T-helper 9 cell (primary cell): ENCODE data around the gene PRKCD.

Experiments
- DNase-seq: peaks from one replicate; pipeline ENCODE4 v3.0.0-alpha.2; 2020

PRKCD gene

DNA sequence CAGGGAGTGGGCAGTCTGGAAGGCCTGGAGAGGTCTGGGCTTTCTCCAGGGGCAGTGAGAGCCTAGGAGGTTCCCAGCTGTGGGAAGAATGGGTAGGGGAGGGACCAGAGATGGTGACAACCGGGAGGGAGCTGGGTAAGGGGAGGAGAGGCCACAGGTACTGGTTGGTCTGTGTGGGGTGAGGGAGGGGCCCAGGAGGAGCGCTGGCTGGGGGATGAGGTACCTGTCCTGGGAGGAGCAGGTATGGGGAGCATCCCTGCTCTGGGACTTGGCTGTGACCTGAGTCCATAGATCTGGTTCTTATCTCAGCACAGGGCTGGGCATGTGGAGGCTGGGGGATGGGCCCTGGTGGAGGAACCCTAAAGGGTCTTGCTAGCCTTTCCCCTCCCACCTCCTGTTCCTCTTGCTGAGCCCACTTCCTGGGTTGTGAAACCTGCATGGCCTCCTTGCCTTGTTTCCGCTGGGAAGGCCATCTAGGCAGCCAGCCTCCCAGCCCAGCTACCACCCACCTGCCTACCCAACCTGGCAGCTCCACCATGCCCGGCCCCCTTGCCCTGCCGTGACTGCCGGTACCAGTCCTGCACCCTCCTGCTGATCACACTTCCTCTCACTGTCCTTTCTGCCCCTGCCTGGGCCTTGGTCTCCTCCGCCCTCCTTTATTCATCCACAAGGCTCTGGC lies 11.0 kb downstream of the PRKCD start:
- no peak for DNase-seq

DNA sequence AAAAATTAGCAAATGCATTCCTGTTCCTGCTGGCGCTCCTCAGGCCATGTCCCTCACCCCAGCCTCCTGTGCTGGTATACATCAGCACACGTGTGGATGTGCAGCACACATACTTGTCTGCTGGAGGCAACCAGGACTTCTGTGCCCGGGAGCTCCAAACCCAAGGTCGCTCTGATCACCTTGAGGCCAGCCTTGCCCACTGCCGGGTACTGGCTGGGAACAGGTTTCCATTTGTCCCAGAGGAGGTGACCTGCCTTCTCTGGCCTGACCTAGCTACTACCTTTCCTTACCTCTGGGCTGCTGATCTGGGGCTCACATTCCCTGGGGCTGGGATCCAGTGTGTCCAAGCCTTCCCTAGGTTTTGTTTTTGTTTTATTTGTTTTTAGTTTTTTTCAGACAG lies 12.1 kb downstream of the PRKCD start:
- DNase-seq, result no peak

DNA sequence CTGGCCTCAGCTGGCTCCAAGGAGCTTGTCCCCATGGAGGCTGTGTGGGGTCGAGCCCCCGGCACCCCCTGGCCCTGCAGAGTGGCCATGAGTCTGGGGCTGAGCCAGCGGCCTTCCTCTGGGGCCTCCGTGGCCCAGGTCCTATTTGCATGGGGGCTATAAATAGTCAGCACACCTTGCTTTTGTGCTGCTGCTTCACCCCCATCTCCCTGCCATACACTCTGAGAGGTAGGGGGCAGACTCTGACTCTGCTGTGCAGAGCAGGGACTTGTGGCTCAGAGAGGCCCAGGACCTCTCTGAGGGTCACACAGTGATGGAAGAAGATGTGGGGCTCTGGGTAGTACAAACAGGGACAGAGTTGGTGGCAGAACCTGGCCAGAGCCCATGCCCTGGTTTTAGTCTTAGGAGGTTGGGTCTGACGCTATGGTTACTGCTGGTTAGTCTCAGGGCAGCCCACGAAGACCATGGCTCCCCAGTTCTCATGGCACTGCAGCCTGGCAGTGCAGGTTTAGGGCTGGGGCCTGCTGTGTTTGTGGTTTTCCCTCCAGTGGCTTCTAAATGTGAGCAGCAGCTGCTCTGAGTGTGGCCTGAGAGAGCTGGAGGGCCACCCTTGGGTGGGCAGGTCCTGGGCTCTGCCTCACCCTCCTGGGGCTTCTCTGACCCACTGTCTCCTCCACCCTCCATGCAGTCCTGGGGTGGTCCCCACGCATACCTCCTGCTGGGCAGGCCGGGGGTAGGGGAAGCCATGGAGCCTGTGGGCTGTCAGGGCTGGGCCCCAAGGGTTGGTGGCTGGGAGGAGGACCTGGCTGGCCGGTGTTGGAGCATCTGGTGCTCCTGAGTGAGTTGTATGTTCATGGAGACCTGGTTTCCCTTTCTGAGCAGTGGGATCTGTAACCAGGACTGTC lies 13.6 kb downstream of the PRKCD start:
- no peak for DNase-seq

DNA sequence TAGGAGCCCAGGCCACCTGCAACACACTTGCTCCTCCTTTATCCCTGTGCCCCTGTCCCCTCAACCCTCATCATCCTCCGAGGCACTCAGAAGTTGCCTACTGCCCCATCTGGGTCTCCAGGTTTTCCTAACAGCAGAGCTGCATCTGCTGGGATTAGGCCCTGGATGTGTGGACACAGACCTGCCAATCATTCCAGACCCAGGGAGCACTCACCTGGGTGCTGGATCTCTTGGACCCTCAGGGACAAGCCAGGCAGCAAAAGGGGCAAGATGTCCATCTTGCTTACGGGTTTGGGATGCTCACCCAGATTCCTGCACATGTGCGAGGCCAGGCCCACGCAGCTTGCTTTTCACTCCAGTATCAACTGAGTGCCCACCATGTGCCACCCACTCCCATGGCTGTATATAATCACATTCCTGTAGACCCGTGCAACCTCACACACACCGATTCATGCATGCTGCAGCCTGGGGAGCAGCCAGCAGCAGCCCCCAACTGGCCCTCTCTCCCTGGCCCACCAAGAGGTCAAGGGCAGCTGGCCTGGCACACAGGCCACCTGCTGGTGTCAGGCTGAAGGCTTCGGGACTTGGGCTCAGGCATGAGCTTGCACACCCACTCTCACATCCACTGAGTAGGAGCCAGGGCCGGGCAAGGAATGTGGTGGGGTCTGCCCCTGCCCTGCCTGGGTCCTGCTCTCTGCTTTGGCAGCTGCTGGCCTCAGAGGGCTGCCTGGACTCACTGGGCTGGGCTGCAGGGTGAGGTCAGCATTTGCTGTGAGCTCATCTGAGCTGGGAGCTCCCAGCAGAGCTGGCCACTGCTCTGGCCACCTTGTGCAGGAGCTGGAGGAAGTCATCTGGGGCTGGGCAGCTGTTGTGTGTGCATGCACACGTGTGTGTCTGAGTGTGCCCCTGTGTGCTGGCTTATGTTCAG lies 14.9 kb downstream of the PRKCD start:
- DNase-seq, result no peak

DNA sequence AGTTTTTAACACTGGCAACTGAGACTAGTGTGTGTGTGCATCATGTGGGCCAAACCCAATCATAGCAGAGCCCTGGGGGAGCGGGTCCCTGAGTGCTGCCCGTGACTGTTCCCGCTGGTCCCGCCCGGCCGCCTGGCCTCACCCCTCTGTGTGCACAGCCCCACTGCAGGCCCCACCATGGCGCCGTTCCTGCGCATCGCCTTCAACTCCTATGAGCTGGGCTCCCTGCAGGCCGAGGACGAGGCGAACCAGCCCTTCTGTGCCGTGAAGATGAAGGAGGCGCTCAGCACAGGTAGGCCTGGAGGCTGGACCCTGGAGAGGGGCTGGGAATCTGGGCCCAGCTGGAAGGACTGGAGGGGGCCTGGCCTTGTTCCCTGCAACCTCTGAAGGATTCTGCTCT lies 17.2 kb downstream of the PRKCD start:
- no peak for DNase-seq

DNA sequence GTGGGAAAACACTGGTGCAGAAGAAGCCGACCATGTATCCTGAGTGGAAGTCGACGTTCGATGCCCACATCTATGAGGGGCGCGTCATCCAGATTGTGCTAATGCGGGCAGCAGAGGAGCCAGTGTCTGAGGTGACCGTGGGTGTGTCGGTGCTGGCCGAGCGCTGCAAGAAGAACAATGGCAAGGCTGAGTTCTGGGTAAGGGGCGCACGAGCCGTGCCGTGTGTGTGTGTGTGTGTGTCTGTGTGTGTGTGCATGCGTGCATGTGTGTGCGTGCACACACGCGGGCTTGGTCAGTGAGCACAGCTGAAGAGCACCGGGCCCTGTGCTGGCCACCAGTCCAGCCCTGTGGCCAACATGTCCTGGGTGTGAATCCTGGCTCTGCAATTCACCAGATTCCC lies 18.6 kb downstream of the PRKCD start:
- DNase-seq, result no peak

DNA sequence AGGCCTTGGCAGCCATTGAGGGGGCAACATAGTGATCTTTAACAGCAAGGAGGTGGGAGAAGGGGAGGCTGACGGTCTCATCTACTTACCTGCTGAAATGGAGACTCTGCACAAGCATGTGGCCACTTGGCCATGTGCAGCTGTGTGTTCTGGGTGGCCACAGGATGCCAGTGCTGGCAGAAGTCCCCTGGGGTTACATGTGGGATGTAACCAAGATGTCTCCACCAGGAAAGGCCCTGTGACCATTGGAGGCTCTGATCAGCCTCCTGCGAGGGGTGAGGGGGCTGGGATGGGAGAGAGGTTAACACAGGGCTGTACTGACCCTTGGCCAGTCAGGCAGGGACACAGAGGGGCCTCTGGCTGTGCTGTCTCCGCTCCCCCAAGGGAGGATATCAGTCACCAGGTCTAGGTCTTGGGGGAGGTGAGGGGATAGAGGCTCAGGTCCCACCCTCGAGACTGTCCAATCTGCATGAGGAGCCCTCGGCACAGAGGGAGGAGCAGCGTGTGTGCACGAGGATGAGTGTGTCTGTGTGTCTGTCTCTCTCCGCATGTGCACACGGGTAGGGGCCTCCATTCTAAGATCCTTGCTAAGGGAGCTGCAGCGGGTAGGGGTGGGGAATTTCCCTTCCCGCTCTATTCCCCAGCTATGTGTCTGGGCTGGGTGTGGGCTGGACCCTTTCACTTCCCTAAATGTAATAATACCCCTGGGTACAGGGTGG lies 19.5 kb downstream of the PRKCD start:
- no peak for DNase-seq

DNA sequence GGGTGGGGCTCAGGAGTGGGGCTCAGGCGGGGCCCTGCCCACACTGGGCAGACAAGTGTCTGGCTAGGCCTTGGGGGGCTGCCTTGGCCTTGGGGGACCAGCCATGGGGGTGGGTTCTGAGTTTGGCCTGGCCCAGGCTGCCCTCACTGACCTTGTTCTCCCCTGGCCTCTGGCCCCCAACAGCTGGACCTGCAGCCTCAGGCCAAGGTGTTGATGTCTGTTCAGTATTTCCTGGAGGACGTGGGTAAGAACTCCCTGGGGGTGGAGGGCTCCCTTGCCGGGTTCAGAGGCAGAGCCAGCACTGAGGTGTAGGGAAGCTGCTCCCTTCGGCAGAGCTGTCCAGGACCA lies 20.0 kb downstream of the PRKCD start:
- no peak for DNase-seq

DNA sequence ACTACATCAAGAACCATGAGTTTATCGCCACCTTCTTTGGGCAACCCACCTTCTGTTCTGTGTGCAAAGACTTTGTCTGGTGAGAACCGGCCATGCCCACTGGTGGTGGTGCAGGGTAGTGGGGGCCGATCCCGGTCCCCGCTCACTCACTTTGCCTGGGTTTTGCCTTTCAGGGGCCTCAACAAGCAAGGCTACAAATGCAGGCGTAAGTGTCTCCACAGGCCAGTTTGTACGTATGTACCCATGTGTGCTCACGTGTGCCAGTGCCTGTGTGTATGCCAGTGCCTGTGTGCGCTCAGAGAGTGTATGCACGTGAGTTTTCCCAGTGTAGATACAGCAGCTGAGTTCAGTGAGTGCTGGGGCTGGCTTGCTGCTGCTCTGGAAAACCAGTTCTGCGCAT lies 20.5 kb downstream of the PRKCD start:
- no peak for DNase-seq

DNA sequence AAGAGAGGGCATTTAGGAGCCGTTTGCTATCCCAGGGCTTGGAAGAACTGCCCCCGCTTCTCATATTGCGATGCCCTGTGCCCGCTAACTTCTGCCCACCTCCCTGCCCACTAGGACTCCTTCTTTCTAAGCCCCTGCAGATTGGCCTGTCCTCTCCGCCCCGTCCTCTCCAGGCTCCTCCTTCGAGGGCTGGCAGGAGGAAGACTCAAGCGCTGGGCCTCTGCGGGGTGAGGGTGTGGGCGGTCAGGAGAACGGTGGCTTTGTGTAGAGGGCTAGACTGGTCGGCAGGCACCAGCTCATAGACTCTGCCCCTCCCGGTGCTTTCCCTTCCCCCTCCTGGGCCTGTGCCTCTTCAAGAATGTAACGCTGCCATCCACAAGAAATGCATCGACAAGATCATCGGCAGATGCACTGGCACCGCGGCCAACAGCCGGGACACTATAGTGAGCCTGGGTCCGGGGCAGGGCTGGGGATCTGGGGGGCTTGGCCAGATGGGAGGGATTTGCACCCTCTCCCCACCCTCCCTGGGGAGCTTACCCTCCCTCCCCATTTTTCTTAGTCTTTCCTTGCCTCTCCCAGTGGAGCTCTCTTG lies 21.9 kb downstream of the PRKCD start:
- DNase-seq, result no peak

DNA sequence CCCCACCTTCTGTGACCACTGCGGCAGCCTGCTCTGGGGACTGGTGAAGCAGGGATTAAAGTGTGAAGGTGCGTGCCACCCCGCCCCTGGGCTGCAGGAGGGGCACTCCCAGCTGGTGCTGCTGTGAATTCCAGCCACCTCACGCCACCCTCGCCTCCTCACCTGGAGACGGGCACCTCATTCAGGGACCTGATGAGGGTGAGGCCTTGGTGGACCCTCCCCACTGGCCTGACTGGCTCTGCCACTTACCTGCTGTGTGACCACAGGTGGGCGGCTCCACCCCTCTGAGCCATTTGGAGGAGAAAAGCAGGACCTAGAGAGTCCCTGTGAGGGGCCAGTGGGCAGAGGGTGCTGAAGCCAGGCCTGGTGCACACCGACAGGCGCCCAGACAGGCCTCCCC lies 22.5 kb downstream of the PRKCD start:
- no peak for DNase-seq

DNA sequence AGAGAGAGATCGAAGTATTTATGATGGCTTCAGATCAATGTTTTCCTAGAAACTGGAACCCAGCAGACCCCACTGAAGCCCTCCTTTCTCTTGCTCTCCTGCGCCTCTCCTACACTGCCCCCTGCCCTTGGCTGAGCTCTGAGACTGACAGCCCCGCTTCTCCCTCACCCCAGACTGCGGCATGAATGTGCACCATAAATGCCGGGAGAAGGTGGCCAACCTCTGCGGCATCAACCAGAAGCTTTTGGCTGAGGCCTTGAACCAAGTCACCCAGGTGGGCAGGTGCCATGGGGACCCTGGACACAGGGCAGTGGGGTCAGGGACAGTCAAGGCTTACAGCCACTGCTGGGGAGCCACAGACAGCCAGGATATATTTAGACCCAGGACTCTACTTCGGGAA lies 23.7 kb downstream of the PRKCD start:
- no peak for DNase-seq

DNA sequence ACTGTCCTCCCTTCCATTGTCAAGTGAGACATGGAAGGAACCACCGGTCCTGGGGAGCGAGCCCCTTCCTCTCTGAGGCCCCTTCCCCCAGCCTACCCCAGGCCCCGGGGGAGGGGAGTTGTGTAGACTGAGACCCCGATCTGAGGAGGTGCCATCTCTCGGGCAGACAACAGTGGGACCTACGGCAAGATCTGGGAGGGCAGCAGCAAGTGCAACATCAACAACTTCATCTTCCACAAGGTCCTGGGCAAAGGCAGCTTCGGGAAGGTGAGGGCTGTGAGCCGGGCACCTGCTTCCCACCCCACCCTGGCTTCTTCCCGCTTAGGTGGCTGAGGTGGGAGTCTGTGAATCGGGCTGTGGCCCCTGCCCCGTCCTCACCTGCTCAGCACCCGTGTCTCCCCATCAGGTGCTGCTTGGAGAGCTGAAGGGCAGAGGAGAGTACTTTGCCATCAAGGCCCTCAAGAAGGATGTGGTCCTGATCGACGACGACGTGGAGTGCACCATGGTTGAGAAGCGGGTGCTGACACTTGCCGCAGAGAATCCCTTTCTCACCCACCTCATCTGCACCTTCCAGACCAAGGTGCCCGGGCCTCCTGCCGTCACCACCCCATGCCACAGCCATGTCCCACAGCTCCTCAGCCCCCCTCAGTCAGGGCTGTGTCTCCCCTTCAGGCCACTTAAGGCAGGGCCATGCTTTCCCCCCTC lies 24.9 kb downstream of the PRKCD start:
- DNase-seq, result no peak

DNA sequence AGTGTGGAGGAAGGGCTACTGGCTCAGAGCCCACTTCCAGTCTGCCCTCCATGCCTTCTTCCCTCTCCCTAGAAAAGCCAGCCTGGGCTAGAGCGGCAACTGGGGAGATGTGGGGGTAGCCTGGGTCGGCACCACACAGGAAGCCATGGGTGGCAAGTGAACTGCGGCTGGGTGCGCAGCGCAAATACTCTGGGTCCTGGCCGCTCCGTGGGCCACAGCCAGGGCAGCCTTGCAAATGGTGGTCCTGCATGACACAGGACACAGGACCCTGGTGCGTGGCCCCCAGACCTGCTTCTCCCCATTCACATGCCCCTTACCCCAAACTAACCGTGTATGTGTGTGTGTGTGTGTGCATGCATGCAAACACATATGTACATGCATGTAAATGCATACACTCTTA lies 25.7 kb downstream of the PRKCD start:
- no peak for DNase-seq

DNA sequence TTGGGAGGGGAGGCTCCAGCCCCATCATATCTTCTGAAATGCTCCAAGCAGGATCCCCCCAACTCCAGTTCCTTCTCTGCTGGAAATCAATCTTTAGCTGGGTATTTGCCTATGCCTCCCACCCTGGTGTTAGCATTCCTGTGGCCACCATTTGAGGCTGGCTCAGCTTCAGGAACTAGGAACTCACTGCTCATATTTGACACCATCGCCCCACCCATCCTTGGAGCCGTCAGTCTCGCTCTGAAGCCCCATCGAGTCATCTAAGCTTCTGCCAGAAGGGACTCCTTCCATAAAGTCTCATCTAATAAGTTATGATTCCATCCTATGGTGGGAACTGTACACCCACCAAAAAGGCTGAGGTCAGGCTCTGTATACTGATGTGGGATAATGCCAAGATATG lies 26.4 kb downstream of the PRKCD start:
- DNase-seq, result no peak

DNA sequence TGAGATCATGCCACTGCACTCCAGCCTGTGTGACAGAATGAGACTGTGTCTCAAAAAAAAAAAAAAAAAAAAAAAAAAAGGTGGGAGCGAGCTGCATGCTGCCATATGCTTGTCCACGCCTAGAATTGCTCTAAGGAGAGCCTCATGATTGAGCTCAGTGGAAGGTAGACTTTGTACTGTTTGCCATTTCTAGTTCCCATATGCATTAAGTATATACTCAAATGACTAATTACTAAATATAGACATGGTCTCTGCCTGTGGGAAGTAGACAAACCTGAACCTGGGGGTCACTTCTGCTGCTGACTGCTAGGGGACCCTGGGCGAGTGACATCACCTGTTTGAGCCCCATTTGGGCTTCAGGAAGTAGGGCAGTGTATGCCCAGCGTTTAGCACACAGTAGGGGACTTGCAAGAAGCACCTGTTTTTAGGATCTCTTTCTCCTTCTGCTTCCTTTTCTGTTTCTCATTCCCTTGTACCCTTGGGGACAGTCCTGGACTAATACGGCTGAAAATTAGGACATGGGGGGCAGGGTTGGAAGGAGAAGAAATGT lies 27.2 kb downstream of the PRKCD start:
- DNase-seq, result no peak

DNA sequence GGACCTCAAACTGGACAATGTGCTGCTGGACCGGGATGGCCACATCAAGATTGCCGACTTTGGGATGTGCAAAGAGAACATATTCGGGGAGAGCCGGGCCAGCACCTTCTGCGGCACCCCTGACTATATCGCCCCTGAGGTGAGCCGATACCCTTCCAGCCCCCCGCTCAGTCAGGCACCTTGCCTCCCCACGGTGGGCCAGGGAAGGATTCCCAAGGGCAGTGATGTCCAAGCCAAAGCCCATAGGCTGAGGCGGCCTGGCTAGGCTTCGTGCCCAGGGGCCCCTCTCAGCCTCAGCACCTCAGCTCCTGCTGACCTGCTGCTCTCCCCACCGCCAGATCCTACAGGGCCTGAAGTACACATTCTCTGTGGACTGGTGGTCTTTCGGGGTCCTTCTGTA lies 27.7 kb downstream of the PRKCD start:
- no peak for DNase-seq

DNA sequence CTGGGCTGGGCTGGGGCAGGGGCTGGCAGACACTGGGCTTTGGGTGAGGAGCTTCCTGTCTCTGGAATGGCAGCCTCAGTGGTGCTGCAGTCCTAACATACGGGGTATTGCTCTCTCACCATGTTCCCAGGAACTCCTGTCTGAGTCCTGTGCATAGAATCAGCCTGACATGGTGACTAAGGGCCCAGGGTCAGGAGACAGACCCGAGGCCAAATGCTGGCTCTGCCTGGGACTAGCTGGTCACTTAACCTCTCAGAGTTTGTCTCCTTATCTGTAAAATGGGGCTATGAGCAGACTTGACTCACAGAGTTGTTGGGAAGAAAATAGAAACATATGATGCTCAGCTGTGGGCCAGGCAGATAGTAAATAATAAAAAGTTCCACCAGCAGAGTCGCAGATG lies 28.3 kb downstream of the PRKCD start:
- no peak for DNase-seq

DNA sequence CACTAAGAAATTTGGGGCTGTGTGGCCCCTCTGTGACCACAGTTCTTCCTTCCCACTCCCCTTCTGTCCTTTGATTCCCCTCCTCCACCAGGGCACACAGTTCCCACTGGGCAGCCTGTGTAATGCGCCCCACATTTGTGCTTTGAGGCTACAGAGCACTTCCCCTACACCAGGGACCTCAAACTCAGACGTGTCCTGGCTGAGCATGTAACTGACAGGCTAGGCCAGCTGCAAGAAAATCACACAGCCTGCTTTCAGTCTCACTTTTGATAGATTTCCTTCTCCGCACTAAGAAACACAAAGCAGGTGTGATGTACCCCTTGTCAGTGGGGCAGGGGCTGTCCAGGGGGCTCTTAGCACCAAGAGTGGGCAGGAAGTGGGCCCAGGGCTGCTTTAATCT lies 29.6 kb downstream of the PRKCD start:
- no peak for DNase-seq

DNA sequence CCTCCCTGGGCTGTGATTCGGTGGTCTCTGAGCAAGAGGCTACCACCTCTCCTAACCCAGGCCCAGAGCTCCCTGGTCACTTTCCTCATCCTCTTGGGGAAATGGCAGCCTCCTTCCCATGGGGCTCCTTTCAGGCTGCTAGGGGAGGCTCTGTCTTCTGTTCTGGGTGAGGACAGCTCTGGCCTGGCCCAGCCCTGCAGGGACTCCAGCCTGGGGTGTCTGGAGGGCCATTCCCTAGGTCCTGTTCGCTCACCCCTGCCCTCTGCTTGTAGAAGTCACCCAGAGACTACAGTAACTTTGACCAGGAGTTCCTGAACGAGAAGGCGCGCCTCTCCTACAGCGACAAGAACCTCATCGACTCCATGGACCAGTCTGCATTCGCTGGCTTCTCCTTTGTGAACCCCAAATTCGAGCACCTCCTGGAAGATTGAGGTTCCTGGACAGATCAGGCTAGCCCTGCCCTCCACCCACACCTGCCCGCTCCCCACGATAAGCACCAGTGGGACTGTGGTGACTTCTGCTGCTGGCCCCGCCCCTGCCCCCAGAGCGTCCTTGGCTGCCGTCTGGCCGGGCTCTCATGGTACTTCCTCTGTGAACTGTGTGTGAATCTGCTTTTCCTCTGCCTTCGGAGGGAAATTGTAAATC lies 30.9 kb downstream of the PRKCD start:
- DNase-seq, result no peak

DNA sequence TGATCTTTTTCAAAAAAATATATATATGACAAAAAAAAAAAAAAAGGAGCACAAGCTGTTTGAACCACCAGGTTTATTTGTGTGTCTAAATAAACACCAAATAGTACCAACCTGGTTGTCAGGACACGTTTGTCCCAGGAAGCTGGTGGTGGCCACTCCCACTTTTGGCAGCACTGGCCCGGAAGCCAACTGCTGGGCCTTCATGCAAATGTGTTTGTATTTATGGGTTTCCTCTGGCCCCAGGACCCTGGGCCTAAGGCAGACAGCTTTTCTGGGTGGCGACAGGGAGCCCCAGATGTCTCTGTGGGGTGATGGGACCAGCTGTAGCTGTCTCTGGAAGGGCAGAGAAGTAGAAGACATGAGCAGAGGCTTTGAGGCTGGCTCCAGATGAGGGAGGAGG lies 31.6 kb downstream of the PRKCD start:
- no peak for DNase-seq
